Uterus (tissue), 2 donors: ENCODE measurements around the gene XPNPEP3.

ENCODE experiments used
- POLR2A ChIP-seq, 2 donors: fragments of 450-650 bp; IDR thresholded peaks; one replicate each; pipeline ENCODE4 v1.6.1; 2016; ENCODE audit warnings: antibody characterized with exemption in 2 of 2, mild to moderate bottlenecking in 1 of 2, moderate library complexity in 1 of 2
- TF ChIP-seq, protein P1 (sequence below), 4 experiments: fragments of 200-600 bp in 2 of 4; fragments of 450-650 bp in 2 of 4; sonication (generic) in 2 of 4; IDR thresholded peaks; one replicate each; pipeline ENCODE4 v1.5.1; 2016 to 2019; ENCODE audit warnings: antibody characterized with exemption in 4 of 4, mild to moderate bottlenecking in 2 of 4, moderate library complexity in 1 of 4

DNA sequence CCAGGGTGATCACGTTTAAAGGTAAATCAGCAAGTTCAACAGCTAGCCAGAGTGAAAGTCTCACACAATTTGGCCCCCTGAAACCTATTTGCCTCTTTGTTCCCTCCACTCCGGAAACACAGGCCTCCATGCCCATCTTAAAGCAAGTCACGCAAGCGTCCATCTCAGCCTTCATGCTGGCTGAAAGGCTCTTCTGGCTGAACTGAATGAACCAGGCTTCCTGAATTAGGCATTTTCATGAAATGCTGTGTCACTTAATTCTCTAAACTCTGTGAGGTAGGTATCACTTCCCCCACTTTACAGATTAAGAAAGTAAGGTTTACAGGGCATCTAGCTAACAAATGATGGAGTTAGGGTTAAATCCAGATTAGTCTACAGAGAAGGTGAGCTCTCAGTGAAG lies 39.2 kb upstream of the XPNPEP3 start:
- TF ChIP-seq, protein P1, sequence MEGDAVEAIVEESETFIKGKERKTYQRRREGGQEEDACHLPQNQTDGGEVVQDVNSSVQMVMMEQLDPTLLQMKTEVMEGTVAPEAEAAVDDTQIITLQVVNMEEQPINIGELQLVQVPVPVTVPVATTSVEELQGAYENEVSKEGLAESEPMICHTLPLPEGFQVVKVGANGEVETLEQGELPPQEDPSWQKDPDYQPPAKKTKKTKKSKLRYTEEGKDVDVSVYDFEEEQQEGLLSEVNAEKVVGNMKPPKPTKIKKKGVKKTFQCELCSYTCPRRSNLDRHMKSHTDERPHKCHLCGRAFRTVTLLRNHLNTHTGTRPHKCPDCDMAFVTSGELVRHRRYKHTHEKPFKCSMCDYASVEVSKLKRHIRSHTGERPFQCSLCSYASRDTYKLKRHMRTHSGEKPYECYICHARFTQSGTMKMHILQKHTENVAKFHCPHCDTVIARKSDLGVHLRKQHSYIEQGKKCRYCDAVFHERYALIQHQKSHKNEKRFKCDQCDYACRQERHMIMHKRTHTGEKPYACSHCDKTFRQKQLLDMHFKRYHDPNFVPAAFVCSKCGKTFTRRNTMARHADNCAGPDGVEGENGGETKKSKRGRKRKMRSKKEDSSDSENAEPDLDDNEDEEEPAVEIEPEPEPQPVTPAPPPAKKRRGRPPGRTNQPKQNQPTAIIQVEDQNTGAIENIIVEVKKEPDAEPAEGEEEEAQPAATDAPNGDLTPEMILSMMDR (IDR thresholded peaks at IDR 0.05), result no peak
- no peak for TF ChIP-seq POLR2A (IDR thresholded peaks at IDR 0.05)
